CD14-positive monocyte (primary cell): ENCODE measurements around the gene APEX1. TPM values are rescaled to one million over a fixed set of nuclear protein-coding genes. Genes with fewer than 3 reads are reported as not detected.
"Not testable (repeated sequence)": the region's sequence is repeated elsewhere in the genome, so short reads cannot be mapped to it uniquely, and the experiment has no call there.

ENCODE experiments used
- DNase-seq, 3 donors: peaks; one replicate each; pipeline ENCODE4 v3.0.0-alpha.2; 2011 to 2022
- H2AFZ ChIP-seq: 2 replicates; pipeline ENCODE4 v1.6.0; 2012; ENCODE audit warnings: mild to moderate bottlenecking, low read depth, low read length, inconsistent platforms; ENCODE audit not compliant: insufficient read depth, poor library complexity, severe bottlenecking
- H3K27ac ChIP-seq, 2 donors: 1 replicate in 1 of 2; 2 replicates in 1 of 2; pipeline ENCODE4 v1.5.1; 2012 to 2013; ENCODE audit warnings: low read length in 2 of 2, control low read depth in 1 of 2, inconsistent platforms in 1 of 2, low read depth in 1 of 2, mild to moderate bottlenecking in 1 of 2
- H3K27me3 ChIP-seq, 2 donors: one replicate each; pipeline versions ENCODE4 v1.6.0 to v1.6.1; 2011 to 2013; ENCODE audit warnings: low read length in 2 of 2; ENCODE audit not compliant: control insufficient read depth in 2 of 2, insufficient read depth in 2 of 2
- H3K36me3 ChIP-seq, 2 donors: replicated peaks in 1 of 2; 1 replicate in 1 of 2; 2 replicates in 1 of 2; pipeline versions ENCODE4 v1.5.1 to v1.6.1; 2012 to 2013; ENCODE audit warnings: low read length in 2 of 2, control low read depth in 1 of 2, inconsistent platforms in 1 of 2, mild to moderate bottlenecking in 1 of 2; ENCODE audit not compliant: insufficient read depth in 2 of 2, control insufficient read depth in 1 of 2
- H3K4me1 ChIP-seq, 2 donors: 1 replicate in 1 of 2; 2 replicates in 1 of 2; pipeline versions ENCODE4 v1.5.1 to v1.6.1; 2012 to 2013; ENCODE audit warnings: low read length in 2 of 2, control low read depth in 1 of 2, inconsistent platforms in 1 of 2, mild to moderate bottlenecking in 1 of 2, moderate library complexity in 1 of 2; ENCODE audit not compliant: insufficient read depth in 2 of 2, control insufficient read depth in 1 of 2
- H3K4me2 ChIP-seq: replicated peaks from 2 replicates; pipeline ENCODE3; 2012; ENCODE audit warnings: low read length, moderate library complexity, mild to moderate bottlenecking; ENCODE audit not compliant: poor library complexity, severe bottlenecking; ENCODE audit errors: extremely low read depth
- H3K4me3 ChIP-seq, 3 experiments: fragments of 200-600 bp in 1 of 3; sonication (generic) in 1 of 3; replicated peaks in 1 of 3; 1 replicate in 2 of 3; 2 replicates in 1 of 3; pipeline ENCODE4 v1.5.1; 2011 to 2013; ENCODE audit warnings: low read length in 3 of 3, mild to moderate bottlenecking in 3 of 3, control low read depth in 2 of 3, low read depth in 2 of 3, inconsistent platforms in 1 of 3, moderate library complexity in 1 of 3
- H3K79me2 ChIP-seq: 2 replicates; pipeline ENCODE4 v1.6.0; 2012; ENCODE audit warnings: mild to moderate bottlenecking, control low read depth, inconsistent platforms, low read length, moderate library complexity; ENCODE audit not compliant: insufficient read depth
- H3K9ac ChIP-seq: 2 replicates; pipeline ENCODE4 v1.6.0; 2017; ENCODE audit warnings: low read length, mild to moderate bottlenecking; ENCODE audit not compliant: insufficient read depth, poor library complexity, severe bottlenecking
- H3K9me3 ChIP-seq, 2 donors: replicated peaks in 1 of 2; 1 replicate in 1 of 2; 2 replicates in 1 of 2; pipeline versions ENCODE4 v1.5.1 to v1.6.1; 2012 to 2013; ENCODE audit warnings: low read length in 2 of 2, control low read depth in 1 of 2; ENCODE audit not compliant: control insufficient read depth in 1 of 2, insufficient read depth in 1 of 2
- H4K20me1 ChIP-seq: 2 replicates; pipeline ENCODE4 v1.6.0; 2012; ENCODE audit warnings: mild to moderate bottlenecking, low read length, control low read depth, moderate library complexity; ENCODE audit not compliant: insufficient read depth
- H3K27ac Mint-ChIP-seq, 7 donors: one replicate each; pipeline ENCODE4 v1.8.0; 2020; ENCODE audit warnings: mild to moderate bottlenecking in 7 of 7, mixed read lengths in 7 of 7, moderate library complexity in 6 of 7, inconsistent platforms in 2 of 7
- H3K27me3 Mint-ChIP-seq, 3 donors: one replicate each; pipeline ENCODE4 v1.8.0; 2021 to 2022; ENCODE audit warnings: low read depth in 3 of 3, mild to moderate bottlenecking in 3 of 3, mixed read lengths in 3 of 3, moderate library complexity in 3 of 3, inconsistent platforms in 1 of 3
- H3K36me3 Mint-ChIP-seq, 2 donors: one replicate each; pipeline ENCODE4 v1.8.0; 2020; ENCODE audit warnings: mixed read lengths in 2 of 2, inconsistent platforms in 1 of 2, mild to moderate bottlenecking in 1 of 2
- H3K4me1 Mint-ChIP-seq: one replicate; pipeline ENCODE4 v1.8.0; 2020; ENCODE audit warnings: mild to moderate bottlenecking, mixed read lengths
- H3K4me3 Mint-ChIP-seq, 2 donors: one replicate each; pipeline ENCODE4 v1.8.0; 2020; ENCODE audit warnings: mild to moderate bottlenecking in 2 of 2, mixed read lengths in 2 of 2, moderate library complexity in 1 of 2
- H3K9me3 Mint-ChIP-seq, 7 donors: one replicate each; pipeline ENCODE4 v1.8.0; 2020 to 2022; ENCODE audit warnings: mixed read lengths in 7 of 7, mild to moderate bottlenecking in 6 of 7, moderate library complexity in 6 of 7, inconsistent platforms in 2 of 7
- CTCF ChIP-seq: fragments of 200-600 bp; IDR thresholded peaks from one replicate; pipeline ENCODE4 v1.8.0; 2022; ENCODE audit warnings: antibody characterized with exemption, mild to moderate bottlenecking
- WGBS: methylation state at CpG from one replicate; pipeline ENCODE4 v1.1.5; 2013; ENCODE audit warnings: missing lambda C conversion rate; ENCODE audit not compliant: insufficient coverage; 5-methylcytosine and 5-hydroxymethylcytosine counted together
- intact Hi-C, 2 donors: fragments of 100-400 bp; cut with micrococcal nuclease; formaldehyde crosslinking; loops; one replicate each; pipeline versions ENCODE4 v1.15.0 to v1.15.1; 2023
- polyA plus RNA-seq, 3 donors: library from polyadenylated mRNA; depleted of rRNA in 1 of 3; unstranded in 2 of 3; stranded (reverse) in 1 of 3; fragments of 300-500 nt in 2 of 3; fragments of >200 nt in 1 of 3; fragmentation: Illumina TruSeq in 2 of 3; gene quantifications; 1 replicate in 2 of 3; 2 replicates in 1 of 3; pipeline ENCODE4 v1.2.3, GENCODE V29; 2012 to 2021

APEX1 gene
- polyA plus RNA-seq, 3 donors, result 69.7 to 208 (median 85.4) TPM

GRCh38 chr14:20501346-20501745 is 46.3 kb downstream of the APEX1 start:
- H3K27ac Mint-ChIP-seq, result no peak overlapping the region
- H3K9me3 Mint-ChIP-seq, result peaks cover 0 to 3% (median 2%) of the 10 kb centered on the region in 7 donors
- peaks cover 23% of the 10 kb centered on the region for H3K4me1 Mint-ChIP-seq
- Histone ChIP-seq H3K9me3 (no peaks in the 10 kb centered on the region), H3K4me1 (peaks cover 15 to 21% of the 10 kb centered on the region in 2 donors), H4K20me1 (no peaks in the 10 kb centered on the region), H3K79me2 (no peaks in the 10 kb centered on the region), H3K36me3 (no peaks in the 10 kb centered on the region), H3K27me3 (no peaks in the 10 kb centered on the region), H3K4me3 (no peak overlapping the region), H3K9ac (no peak overlapping the region), H3K4me2 (no peak overlapping the region), H3K27ac (no peak overlapping the region), H2AFZ (no peak overlapping the region)
- H3K27me3 Mint-ChIP-seq, result no peaks in the 10 kb centered on the region
- TF ChIP-seq CTCF, result no peak
- intact Hi-C loops, result no loop called here
- no peak overlapping the region for H3K4me3 Mint-ChIP-seq
- DNase-seq, result no peak
- H3K36me3 Mint-ChIP-seq, result no peaks in the 10 kb centered on the region
- no CpG with 5 or more reads among the region's 2 CpGs for WGBS

- Histone ChIP-seq H3K27me3 (no peaks in the 10 kb centered on the region), H3K79me2 (no peaks in the 10 kb centered on the region), H3K9me3 (no peaks in the 10 kb centered on the region), H3K4me3 (peak overlapping the region in 1 of 3 experiments; percentile 17), H3K4me1 (peaks cover 7 to 10% of the 10 kb centered on the region in 2 donors), H3K36me3 (no peaks in the 10 kb centered on the region), H3K4me2 (peak overlapping the region; percentile 36), H2AFZ (peak overlapping the region; percentile 67), H3K9ac (no peak overlapping the region), H3K27ac (peak overlapping the region in 1 of 2 donors; percentile 29), H4K20me1 (no peaks in the 10 kb centered on the region)
- WGBS, result 10% methylated on average over 2 of the region's 6 CpGs
- no peak for TF ChIP-seq CTCF
- H3K4me3 Mint-ChIP-seq, result peak overlapping the region in 1 of 2 donors; percentile 48
- intact Hi-C loops, result no loop called here
- peak in 1 of 3 donors; percentile 19 for DNase-seq
- no peaks in the 10 kb centered on the region for H3K27me3 Mint-ChIP-seq
- H3K27ac Mint-ChIP-seq, result peak overlapping the region in 3 of 7 donors; percentile 4 to 84 (median 29)
- peaks cover 15% of the 10 kb centered on the region for H3K4me1 Mint-ChIP-seq
- peaks cover 0 to 3% (median 2%) of the 10 kb centered on the region in 7 donors for H3K9me3 Mint-ChIP-seq
- no peaks in the 10 kb centered on the region for H3K36me3 Mint-ChIP-seq
These were observed 48.9 kb downstream of the APEX1 start for GRCh38 chr14:20503898-20504297.

- H3K27me3 Mint-ChIP-seq, H3K9me3 ChIP-seq, H3K4me1 ChIP-seq, H3K36me3 Mint-ChIP-seq, H3K4me3 ChIP-seq, H2AFZ ChIP-seq, H3K9ac ChIP-seq, H3K27ac ChIP-seq, H3K9me3 Mint-ChIP-seq, H3K36me3 ChIP-seq, intact Hi-C loops, H4K20me1 ChIP-seq, H3K4me2 ChIP-seq, H3K79me2 ChIP-seq, DNase-seq, H3K27me3 ChIP-seq, H3K4me3 Mint-ChIP-seq, H3K27ac Mint-ChIP-seq: not testable (repeated sequence)
- H3K4me1 Mint-ChIP-seq, result peaks cover 12% of the 10 kb centered on the region
- no CpG with 5 or more reads among the region's 30 CpGs for WGBS
These were observed 51.2 kb downstream of the APEX1 start for GRCh38 chr14:20506276-20506675.
